NCI-H510A (cell line): ENCODE measurements around the gene ATG5.
"Not testable (repeated sequence)": the region's sequence is repeated elsewhere in the genome, so short reads cannot be mapped to it uniquely, and the experiment has no call there.

Experiments used
- DNase-seq: peaks from one replicate; lab custom pipeline; 2025; lab: John Stamatoyannopoulos, UW

Gene ATG5

DNA sequence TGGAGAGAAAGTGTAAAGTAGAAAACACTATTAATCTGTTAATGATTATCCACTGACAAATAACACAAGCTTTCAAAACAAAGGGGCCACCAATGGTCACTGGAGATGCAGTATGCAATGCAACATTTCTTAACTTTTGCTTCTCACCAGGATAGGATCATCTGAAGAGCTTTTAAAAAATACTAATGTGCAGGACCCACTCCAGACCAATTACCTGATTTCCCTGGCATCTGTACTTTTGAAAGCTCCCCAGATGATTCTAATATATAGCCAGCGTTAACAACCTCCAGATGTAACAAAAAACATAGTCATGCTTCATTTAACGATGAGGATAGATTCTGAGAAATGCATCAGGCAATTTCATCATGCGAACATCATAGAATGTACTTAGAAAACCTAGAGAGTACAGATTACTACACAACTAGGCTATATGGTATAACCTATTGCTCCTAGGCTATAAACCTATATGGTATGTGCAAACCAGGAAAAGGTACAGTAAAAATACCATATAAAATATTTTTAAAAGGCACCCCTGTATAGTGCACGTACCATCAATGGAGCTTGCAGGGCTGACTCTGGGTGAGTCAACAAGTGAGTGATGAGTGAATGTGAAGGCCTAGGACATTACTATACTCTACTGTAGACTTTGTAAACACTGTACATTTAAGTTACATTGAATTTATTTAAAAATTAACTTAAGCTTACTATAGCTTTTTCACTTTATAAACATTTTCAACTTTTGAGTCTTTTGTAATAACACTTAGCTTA lies 69.2 kb downstream of the ATG5 start:
- no peak for DNase-seq

DNA sequence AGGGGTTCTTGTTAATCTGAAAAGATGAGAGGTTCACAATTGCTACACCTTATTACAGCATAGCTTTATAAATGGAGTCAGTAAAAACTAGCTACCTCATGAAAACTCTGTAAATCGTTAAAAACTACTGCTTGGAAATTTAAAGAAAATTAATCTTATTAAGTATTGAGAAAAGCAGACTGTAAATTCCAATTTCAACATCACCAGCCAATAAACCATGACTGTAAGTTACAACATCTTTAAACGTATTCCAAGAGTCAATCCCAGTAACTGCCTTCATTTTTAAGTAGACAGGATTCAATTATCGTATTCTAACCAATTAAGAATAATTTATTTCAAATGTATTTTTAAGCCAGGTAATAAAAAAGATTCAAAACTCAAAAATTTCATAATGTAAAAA lies 70.3 kb downstream of the ATG5 start:
- DNase-seq: no peak

DNA sequence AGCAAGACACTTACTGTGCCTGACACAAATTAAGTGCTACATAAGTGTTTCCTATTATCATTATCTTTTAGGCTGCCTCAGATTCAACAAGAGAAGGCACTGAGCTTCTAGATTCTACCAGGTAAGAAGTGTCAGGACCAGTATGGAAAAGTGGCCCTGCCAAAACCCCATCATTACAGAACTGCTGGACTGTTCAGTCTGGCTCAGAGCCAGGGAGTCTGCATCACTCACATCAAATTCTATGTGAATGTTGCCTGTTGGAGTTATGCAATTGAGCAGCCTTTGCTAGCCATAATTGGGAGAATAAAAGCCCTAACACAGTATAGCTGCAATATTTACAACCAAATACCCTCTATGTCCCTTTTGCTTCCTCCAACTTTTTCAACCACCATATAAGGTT lies 70.9 kb downstream of the ATG5 start:
- no peak for DNase-seq

DNA sequence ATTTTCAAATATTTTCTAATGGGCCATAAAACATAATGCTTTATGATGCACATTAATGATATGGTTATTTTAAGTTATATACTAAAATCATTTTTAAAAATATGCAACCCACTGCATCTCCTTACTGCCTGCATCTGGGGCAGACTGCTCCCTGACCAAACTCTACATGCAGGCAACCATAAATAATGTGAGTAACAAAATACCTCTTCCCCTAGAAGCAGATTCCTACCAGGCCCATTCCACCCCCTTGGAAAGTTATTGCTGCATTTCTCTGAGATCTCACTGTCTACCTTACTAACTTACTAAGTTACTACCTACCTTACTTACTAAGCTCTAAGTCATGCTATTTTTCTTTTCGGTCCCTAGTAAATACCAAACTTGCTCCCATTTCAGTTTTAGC lies 71.8 kb downstream of the ATG5 start:
- DNase-seq: no peak

DNA sequence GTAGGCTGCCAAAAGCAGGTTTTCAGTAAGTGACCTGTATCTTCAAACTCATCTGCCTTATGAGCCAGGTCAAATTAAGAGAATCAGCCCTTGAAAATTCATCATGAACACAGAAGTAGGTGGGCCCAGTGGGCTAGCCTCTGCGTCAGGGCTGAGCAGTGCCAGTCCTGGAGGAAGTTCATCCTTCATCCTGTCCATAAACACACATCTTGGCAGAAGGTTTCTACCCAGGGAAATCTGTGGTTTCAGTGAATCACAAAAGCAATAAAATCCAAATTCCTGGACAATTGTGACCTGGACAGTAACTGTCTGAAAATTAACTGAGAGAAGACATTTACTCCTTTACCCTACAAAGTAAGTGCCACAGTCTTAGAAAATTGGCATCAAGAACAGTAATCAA lies 72.4 kb downstream of the ATG5 start:
- DNase-seq: no peak

DNA sequence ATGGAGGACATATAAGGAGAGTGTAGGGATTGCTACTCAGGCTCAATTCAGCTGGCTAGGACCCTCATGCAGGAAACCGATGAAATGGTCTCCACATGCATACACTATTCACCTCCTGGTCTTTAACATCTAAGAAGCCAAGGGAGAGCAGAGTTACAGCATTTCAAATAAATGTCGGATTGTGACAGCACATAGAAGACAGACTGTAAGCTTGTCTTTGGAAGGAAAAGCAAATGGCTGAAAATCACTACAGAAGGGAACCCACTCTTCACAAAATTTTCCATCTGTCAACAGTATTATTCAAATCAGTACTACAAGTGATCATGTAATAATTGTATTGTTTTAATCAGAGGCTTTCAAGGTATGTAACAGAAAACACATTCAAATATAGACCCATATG lies 72.9 kb downstream of the ATG5 start:
- no peak for DNase-seq

DNA sequence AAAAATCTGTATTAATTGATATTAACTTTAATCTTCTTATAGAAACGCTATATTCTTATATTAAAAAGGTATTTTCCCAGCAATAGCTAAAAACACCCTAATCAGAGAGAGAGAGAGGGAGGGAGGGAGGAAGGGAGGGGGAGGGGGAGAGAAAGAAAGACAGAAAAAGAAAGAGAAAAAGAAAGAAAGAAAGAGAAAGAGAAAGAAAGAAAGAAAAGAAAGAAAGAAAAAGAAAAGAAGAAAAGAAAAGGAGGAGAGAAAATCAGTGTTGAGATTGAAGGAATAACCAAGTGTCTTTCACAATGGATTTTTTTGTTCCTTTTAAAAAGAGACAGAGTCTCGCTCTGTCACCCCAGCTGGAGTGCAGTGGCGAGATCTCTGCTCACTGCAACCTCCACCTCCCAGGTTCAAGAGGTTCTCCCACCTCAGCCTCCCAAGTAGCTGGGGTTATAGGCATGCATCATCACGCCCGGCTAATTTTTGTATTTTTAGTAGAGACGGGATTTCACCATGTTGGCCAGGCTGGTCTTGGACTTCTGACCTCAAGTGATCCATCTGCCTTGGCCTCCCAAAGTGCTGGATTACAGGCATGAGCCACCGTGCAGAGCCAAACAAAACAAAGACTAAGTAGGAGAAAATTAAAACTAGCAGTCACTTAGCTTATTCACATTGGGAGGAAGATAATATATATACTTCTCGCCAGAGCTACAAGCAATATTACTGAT lies 73.9 kb downstream of the ATG5 start:
- DNase-seq: not testable (repeated sequence)

DNA sequence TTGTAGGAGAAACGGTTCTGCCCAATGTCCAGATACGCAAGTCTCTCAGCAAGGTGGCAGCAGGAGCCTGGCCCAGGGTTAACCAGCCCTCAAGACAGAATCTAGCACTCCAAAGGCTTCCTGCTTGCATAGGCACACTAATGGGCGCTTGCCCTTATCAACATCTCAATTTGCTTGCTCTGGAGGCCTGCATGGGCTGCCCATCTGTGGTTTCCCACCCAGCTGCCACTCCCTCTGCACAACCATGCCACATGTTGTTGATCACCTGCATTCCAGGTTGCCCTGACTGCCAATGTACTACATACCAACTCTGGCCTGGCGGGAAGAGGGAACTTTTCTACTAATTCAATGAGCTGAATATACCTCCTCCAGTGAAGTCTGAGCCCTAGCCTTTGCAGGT lies 74.6 kb downstream of the ATG5 start:
- no peak for DNase-seq

DNA sequence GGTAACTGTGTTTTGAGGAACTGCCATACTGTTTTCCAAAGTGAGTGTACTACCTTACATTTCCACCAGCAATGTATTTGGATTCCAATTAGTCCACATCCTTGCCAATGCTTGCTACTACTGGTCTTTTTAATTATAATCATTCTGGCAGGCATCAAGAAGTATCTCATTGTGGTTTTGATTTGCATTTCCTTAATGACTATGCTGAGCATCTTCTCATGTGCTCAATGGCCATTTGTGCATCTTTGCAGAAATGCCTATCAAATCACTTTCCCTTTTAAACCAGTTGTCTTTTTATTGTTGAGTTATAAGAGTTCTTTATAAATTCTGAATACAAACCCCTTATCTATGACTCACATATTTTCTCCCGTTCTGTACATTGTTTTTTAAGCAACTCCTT lies 75.9 kb downstream of the ATG5 start:
- no peak for DNase-seq

DNA sequence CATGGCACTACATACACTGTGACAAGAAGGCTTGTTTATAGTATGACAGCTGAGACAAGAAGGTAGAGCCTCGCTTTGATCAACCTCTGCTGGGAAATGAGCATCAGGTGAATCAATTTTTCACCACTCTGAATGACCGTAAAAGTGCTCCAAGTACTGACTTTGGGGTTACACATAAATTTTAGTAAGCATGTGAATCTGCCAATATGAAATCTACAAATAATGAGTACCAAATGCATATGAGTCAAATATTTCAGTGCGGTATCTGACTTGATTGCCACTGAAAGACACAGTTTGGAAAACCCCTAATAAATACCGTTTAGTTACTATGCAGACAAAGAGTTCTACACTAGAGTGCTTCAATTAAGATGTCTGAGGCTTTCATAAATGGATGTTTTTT lies 77.8 kb downstream of the ATG5 start:
- no peak for DNase-seq

DNA sequence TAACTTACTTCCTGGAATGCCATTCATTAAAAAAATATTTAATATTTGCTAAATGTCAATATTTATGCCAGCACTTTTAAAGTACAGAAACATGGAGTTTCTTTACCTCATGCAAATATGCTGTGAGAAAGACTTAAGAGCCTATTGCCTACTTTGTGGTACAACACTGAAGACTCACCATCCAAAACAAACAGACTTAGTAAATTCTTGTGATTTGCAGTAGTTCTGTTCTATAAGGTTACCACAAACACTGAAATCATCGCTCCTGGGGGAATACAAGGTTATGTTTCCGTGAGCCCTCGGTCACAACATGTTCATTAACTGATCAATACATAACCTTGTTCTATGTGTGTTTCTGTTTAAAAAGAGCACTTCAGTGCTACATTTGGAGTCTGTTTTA lies 78.3 kb downstream of the ATG5 start:
- DNase-seq: no peak

DNA sequence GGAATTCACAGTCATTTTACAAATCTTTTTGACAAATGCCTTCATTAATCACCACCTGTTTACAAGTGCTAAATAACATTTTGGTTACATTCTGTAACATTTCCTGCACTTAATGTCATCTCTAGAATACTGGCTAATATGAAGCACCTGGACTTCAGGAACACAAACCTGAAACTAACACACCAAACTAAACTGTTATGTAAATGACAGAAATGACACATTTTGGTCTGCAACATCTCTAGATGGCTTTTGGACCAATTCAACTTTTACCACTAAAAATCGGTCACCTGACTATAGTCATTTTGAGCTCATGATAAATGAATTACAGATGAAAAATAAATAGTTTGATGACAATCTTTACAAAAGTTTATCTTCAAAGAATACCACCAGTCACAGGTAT lies 80.6 kb downstream of the ATG5 start:
- DNase-seq: no peak

DNA sequence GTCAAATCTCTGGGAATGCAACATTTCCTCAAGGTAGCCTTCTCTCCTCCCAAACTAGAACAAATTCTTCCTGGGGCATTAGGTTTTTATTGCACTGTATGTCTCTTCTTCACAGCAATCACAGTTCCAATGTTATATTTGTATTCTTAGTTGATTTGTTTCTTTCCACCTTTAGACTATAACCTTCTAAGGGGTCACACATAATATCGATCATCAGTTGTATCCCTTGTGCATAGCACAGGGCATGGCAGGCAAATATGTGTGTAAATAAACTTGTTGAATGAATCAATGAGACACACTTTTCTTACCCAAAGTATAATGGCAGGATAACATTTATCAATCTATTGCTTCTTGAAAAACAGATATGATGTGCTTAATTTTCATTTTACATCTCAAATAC lies 81.0 kb downstream of the ATG5 start:
- no peak for DNase-seq

DNA sequence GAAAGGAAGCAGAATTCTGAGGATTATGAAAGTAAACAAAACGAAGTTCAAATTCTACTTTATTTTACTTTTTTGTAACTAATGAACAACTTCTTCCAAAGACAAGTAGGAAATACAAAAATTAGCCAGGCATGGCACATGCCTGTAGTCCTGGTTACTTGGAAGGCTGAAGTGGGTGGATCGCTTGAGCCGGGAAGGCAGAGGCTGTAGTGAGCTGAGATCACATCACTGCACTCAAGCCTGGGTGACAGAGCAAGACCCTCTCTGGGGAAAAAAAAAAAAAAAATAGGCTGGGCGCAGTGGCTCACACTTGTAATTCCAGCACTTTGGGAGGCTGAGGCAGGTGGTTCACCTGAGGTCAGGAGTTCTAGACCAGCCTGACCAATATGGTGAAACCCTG lies 82.3 kb downstream of the ATG5 start:
- no peak for DNase-seq

DNA sequence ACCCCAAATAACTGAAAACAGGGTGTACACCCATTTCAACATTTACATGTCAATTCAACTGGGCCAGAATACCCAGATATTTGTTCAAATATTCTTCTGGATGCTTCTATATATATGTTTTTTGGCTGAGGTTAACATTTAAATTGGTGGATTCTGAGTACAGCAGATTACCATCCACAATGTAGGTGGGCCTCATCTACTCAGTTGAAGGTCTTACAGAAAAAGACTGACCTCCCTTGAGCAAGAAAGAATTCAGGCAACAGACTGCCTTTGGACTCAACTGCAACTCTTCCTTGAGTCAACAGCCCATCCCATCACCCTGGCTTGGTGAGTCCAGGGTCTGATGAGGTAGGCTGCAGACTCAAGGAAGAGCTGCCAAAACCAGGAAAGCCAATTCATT lies 84.1 kb downstream of the ATG5 start:
- no peak for DNase-seq

DNA sequence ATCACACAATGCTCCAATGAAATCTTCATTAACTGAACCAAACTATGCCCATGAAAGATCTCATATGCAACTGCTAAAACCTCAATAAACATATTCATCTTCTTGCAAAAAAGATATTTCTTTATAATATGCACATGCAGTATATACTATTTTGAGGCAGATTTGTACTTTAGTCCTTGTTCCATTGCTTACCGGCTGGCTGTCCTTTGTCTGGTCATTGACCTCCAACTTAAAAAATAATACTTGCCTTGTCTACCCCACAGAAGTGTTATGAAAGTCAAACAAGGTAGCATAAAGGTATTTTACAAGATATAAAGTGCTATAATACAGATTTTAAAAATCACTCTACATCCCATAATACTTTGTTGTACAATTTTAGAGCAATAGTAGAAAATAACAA lies 88.3 kb downstream of the ATG5 start:
- DNase-seq: no peak

DNA sequence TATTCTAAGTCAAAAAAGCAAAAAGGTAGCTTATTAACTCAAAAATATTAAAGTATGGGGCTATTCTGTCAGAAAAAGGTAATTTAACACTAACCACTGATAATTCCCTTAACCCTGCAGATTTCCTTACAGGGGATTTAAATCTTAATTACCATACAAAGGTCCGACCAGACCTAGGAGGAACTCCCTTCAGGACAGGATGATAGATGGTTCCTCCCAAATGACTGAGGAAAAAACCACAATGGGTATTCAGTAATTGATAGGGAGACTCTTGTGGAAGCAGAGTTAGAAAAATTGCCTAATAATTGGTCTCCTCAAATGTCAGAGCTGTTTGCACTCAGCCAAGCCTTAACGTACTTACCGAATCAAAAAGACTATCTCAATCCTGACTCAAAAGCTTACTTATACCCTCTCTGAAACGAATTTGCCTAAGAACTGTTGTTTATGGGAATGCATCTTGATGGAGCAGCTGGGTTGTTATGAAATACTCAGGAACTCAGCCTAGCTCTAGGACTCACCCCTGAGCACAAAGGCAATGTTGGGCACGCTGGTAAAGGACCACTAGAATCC lies 95.6 kb downstream of the ATG5 start:
- DNase-seq: not testable (repeated sequence)

DNA sequence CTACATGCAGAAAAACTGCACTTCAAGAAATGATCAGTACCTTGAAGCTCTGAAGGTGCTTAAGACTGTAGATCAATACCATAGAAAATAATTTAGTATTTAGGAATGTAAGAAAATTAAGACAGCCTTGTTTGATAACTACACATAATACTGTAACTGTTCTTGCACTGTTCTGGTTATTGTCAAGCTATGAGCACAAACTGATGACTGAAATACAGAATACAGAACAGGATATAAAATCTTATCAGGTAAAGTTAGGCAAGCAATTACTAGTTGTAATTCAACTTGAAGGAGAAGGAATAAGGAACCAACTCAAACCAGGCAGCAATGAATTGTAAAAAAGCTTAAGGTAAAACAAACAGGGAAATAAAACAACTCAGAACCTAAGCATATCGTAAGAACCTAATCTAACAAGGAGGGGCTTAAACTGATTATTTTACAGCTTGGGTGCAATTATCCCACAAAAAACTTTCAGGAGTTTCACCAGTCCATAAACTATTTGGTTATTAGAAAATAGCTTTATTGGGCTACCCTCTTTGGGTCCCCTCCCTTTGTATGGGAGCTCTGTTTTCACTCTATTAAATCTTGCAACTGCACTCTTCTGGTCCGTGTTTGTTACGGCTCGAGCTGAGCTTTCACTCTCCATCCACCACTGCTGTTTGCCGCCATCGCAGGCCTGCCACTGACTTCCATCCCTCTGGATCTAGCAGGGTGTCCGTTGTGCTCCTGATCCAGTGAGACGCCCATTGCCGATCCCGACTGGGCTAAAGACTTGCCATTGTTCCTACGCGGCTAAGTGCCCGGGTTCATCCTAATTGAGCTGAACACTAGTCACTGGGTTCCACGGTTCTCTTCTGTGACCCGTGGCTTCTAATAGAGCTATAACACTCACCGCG lies 97.7 kb downstream of the ATG5 start:
- DNase-seq: no peak

DNA sequence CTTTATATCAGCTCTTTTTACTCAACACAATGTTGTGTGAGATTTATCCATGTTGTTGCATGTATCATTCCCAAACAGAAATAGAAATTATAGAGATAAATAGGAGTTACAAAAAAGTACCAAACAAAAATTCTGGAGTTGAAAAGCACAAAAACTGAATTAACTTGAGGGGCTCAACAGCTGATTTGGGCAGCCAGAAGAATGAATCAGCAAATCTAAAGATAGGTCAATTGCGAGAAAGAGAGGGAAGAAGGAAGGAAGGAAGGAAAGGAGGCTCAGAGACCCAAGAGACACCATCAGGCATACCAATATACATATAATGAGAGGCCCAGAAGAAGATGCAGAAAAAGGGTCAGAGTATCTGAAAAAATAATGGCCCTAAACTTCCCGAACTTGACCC lies 98.9 kb downstream of the ATG5 start:
- DNase-seq: no peak

DNA sequence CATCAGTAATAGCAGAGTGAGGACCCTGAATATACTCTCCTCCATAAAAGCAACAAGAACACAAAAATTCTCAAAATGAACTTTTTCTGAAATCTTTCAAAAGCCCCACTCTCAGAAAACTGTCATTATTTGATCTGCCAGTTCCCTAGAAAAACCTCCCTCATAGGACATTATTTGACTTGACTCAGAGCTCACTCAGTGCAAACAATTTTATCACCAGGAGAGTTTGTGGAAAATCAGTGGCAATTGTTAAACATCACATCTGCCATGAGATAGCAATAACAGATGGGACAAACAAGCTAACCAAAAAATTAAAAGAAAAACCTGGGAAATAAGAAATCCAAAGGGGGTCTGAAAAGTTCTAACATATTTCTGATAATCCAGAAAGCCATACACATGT lies 100.0 kb downstream of the ATG5 start:
- DNase-seq: no peak

DNA sequence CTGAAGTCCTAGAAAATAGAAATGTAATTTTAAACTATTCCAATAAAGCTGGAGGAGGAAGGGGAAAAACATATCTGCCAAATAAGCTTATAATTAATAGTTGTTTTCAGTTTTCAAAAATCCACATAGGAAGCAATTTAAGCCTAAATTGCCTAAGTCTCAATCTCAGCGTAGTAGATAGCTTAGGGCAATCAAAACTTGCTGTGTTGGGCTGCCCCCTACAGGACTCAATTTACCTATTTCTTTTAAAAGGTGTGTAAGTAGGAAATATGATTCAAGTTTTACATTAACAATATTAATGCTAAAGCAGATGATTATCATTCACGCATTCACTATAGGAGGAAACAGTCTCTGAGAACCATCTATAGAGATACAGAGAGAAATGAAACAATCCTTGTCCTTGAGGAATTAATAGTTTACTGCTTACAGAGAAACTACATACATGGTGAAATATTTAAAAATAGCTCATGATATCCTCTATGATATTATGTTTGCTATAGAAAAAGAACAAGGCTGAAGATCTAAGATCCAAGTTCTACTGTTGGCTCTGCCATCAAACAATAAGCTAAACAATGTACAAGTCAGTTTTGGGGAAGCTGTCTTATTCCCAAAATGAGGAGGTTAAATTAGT lies 102.1 kb downstream of the ATG5 start:
- DNase-seq: no peak

DNA sequence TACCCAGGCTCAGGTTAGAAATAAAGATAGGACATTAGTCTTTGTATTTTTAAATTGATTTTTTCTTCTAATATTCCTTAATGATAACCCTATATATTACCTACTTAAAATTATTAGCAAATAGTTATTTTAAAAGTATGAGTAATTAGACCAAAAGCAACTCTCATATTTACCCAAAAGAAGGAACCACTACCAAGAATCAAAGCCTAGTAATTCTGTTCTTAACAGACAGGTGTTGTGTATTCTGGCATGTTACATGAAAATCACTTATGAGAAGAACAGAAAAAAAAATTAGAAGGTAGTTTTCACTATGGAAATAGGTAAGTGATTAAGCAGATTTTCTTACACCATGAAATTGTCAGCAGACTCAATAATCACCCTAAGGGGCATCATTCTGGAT lies 105.1 kb downstream of the ATG5 start:
- DNase-seq: no peak
